ENCODE data around the gene SMIM24. TPM values are rescaled to one million over a fixed set of nuclear protein-coding genes. Genes with fewer than 3 reads are reported as not detected.

Gene SMIM24
- total RNA-seq, 1 donor from 2014 or later = not detected

GRCh38 chr19:3515891-3516422 lies 35.6 kb upstream of the SMIM24 start:
- intact Hi-C loops (cut with micrococcal nuclease) = no loop called here

DNA sequence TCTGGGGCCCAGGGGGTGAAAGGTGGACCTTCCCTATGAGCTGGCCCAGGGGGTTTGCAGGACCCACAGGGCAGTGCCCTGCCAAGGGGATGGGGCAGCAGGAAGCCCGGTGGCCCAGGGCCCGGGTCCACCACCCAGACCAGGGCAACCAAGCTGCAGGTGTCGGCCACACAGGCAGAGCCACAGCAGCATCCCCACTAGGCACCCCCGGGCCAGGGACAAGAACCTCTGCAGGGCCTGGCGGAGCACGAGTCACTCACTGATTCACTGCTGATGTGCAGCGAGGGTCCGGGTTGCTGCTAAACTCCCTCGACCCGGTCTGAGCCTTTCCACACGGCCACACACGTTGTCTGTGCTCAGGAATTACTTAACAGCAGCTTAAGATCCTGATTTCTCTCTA lies 34.6 kb upstream of the SMIM24 start:
- intact Hi-C loops (cut with micrococcal nuclease) = no loop called here

- intact Hi-C loops (cut with micrococcal nuclease) = no loop called here
Observed at GRCh38 chr19:3513229-3514140, 33.2 kb upstream of the SMIM24 start.

DNA sequence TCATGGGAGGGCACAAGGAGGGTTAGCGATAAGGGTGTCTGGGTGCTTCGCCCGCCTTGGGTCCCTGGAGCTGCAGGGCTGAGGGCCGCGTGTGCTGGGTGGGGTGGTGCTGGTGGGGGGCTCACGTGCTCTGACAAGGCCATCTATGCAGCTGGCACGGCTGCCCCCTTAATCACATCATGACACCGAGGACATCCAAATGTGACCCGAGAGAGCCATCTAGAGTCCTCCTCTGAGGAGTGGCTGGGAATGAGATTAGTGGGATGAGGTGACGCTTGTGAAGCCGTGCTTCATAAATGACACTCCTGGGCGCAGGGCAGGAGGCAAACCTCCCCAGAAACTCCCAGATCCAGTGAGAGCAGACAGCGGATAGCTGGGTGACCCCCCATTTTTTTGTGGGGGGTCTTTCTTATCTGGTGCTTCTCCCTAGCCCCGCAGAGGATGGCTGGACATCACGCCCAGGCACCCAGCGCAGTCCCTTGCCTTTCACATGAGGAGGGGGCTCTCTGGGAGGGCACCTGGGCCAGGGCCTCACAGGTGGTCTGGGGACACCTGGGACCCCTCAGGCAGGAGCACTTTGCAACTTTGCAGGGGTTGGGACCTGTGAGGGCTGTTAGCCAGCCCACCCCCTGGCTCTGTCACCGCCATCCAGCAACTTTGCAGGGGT lies 32.4 kb upstream of the SMIM24 start:
- intact Hi-C loops (cut with micrococcal nuclease) = no loop called here

GRCh38 chr19:3511506-3512251 lies 31.4 kb upstream of the SMIM24 start:
- intact Hi-C loops (cut with micrococcal nuclease) = no loop called here

- intact Hi-C loops (cut with micrococcal nuclease) = no loop called here
Observed at GRCh38 chr19:3510727-3511126, 30.4 kb upstream of the SMIM24 start.

DNA sequence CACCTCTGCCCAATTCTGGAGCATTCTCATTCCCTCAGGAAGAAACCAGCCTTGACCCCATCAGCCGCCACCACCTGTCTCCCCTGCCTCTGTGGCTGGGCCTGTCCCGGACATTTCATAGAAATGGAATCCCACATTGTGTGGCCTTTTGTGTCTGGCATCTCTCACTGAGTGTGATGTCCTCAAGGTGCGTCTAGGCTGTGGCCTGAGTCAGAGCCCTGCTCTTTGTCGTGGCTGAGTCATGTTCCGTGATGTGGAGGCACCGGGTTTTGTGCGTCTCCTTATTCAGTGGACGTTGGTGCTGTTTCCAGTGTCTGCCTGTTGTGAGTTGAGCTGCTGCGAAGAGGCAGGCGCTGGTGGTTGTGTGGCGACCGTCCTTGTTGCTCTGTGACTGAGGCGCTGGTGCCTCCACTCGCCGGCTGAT lies 29.3 kb upstream of the SMIM24 start:
- intact Hi-C loops (cut with micrococcal nuclease) = loop anchor here (5.0 to 10.0 kb wide), 7 partner anchors 325 to 1285 kb away; partner anchors contain the start of genes CHAF1A, EEF2, FEM1A and NCLN

DNA sequence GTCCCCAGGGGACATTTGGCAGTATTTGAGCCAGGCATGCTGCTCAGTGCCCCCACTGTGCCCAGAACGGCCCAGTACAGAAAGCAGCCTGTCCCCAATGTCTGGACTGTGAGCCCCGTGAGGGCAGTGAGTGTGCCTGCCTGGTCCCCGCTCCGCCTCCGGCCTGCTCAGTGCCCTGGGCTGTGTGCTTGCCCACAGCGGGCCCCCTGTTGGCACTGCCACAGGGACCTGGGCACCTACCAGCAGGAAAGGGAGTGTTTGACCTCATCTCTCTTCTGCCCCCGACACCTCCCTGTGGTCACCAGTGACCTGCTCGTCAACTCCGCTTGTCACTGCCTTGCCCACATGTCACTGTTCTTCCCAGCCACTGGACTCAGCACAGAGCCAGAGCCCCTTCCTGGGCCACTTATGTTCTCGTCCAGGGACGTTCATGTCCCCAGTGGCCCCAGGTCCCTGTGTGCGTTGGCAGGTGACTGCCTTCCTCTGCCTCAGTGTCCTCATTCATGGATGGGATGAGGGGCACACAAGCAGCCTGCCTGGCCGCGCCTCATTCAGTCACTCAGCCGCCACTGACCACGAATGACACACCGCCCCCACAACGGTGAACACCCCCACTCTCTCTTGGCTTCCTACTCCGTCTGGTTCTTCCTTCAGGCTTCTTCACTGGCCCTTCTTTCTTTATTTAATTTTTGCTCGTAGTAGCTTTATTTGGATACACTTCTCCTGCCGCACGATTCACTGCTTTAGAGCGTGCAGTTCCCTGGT lies 28.6 kb upstream of the SMIM24 start:
- intact Hi-C loops (cut with micrococcal nuclease) = loop anchor here (5.0 to 10.0 kb wide), 7 partner anchors 324 to 1286 kb away; partner anchors contain the start of genes CHAF1A, EEF2, FEM1A and NCLN

DNA sequence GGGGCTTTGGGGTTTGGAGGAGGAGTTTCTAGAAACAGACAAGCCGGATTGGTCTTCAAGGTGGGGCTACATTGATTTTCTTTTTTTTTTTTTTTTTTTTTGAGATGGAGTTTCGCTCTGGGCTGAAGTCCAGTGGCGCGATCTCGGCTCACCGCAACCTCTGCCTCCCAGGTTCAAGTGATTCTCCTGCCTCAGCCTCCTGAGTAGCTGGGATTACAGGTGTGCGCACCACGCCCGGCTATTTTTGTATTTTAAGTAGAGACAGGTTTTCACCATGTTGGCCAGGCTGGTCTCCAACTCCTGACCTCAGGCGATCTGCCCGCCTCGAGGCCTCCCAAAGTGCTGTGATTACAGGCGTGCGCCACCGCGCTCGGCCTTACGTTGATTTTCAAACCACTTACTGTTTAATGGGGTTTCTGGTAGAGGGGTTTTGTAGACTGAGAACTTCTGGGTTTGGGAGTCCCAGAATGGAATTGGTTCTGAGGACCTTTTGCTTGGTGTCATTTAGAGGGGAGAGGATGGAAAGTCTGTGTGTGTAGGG lies 27.9 kb upstream of the SMIM24 start:
- intact Hi-C loops (cut with micrococcal nuclease) = loop anchor here (5.0 to 10.0 kb wide), 7 partner anchors 323 to 1287 kb away; partner anchors contain the start of genes CHAF1A, EEF2, FEM1A and NCLN

DNA sequence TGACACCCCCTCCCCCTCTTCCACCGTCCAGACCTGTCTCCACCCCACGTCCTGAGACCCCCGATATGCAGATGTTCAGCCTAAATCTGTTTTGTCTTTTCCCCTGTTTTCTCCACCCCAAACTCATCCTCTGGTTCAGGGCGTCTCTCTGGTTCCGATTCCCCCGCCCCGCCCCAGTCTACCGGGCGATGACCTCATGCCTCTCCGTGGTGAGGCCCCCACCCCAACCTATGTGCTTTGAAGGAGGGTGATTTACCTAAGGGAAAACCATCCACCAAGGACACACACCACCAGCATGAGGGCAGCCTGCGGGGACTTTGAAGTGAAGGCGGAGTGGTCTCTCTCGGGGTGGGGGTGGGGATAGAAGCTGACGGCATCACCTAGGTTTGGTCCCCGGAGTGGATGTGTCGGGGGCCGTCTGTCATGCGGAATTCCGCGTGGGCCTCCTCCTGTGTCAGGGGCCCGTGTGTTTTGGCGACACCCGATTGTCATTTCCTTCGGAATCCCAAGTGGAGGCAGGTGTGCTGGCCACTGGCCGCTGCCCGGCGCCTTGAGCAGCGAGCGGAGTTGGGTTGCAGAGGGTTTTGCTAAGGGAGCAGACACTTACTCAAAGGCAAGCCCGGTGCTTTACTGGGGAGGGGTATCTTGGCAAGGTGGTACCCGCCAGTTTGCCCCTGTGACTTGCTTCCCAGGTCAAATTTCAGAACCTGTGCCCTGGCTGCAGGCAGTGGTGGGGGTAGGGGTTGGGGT lies 27.2 kb upstream of the SMIM24 start:
- intact Hi-C loops (cut with micrococcal nuclease) = loop anchor here (2.0 to 10.0 kb wide), 8 partner anchors 119 to 1287 kb away; partner anchors contain the start of genes CACTIN, CHAF1A, EEF2 and FEM1A

DNA sequence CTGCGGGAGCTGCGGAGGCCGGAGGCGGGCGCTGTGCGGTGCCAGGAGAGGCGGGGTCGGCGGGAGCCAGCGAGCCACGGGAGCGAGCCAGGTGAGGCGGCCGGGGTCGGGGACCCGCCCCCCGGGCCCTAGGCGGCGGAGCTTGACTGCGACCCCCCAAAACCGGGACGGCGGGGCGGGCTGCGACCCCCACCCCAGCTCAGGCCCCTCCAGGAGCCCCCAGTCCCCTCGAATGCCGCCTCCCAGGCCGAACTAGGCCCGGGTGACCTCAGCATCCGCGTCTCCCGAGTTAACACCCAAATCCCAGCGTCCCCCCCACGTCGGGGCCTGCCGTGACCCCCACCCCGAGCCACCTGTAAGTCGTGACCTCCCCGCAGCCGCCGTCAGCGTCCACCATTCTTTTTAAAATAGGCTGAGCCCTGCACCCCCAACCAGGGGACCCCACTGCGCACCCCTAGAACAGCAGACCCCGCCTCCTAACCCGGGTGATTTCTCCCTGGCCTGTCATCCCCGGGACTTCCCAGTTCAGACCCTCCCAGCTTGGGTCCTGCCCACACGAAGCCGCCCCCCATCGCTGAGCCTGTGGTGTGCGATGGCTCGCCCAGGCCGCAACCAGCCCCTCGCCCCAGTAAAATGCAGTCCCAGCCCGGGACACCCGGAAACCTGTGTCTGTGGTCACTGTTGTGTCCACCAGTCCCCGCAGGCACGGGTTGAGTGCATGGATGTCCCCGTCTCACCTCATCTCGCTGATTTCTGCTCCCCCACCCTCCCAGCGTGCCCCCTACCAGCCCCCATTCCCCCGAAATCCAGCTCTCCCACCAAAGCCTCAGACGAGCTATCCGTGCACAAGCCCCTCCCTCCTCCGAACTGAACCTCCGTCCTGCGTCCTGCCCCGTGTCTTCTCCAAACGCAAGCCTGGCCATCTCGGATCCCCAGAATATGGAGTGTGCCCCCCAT lies 26.3 kb upstream of the SMIM24 start:
- intact Hi-C loops (cut with micrococcal nuclease) = loop anchor here (1.0 to 10.0 kb wide), 14 partner anchors 27 to 1288 kb away; partner anchors contain the start of genes CACTIN, CHAF1A, EEF2 and FEM1A

- intact Hi-C loops (cut with micrococcal nuclease) = loop anchor here (1.0 to 10.0 kb wide), 14 partner anchors 26 to 1289 kb away; partner anchors contain the start of genes CACTIN, CHAF1A, EEF2 and FEM1A
Observed at GRCh38 chr19:3505598-3506383, 25.5 kb upstream of the SMIM24 start, which contains the start of gene FZR1. Gene FZR1 (plus strand): TSS chr19:3506311. CDS start chr19:3522990, 16,679 bp downstream.

- intact Hi-C loops (cut with micrococcal nuclease) = loop anchor here (5.0 to 10.0 kb wide), 7 partner anchors 320 to 1290 kb away; partner anchors contain the start of genes CHAF1A, EEF2, FEM1A and NCLN
Observed at GRCh38 chr19:3504735-3505134, 24.4 kb upstream of the SMIM24 start.

DNA sequence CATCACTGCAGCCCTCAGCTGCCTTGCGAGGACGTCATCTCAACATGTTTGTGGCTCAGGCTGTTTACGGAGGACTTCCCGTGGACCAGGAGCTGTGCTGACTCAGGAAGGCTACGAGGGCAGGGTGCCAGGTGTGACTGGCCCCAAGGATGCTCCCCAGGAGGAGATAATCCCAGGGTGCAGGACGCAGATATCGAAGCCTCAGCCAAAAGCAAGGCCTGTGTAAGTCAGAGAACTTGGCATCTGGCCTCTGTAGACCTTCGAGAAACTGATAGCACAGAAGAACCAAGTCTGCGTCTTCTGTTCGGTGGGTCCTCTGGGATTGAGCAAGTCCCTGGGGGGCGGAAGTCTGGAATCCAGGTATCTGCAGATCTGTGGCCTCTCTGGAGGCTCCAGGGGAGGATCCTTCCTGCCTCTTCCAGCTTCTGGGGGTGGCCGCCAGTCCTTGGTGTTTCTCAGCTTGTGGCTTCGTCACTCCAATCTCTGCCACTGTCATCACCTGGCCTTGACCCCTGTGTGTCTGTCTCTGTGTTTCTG lies 22.8 kb upstream of the SMIM24 start:
- intact Hi-C loops (cut with micrococcal nuclease) = loop anchor here (10.0 kb wide), 6 partner anchors 318 to 1292 kb away; partner anchors contain the start of genes EEF2, FEM1A, NCLN and SGTA

- intact Hi-C loops (cut with micrococcal nuclease) = loop anchor here (10.0 kb wide), 6 partner anchors 317 to 1293 kb away; partner anchors contain the start of genes EEF2, FEM1A, NCLN and SGTA
Observed at GRCh38 chr19:3501780-3502179, 21.5 kb upstream of the SMIM24 start.

GRCh38 chr19:3500429-3501101 lies 20.2 kb upstream of the SMIM24 start, which contains the start of gene DOHH:
Gene DOHH (minus strand): TSS chr19:3500674. CDS start chr19:3496814, 3,860 bp downstream.
- intact Hi-C loops (cut with micrococcal nuclease) = loop anchor here (1.0 to 10.0 kb wide), 7 partner anchors 65 to 1294 kb away; partner anchors contain the start of genes EEF2, FEM1A, NCLN and SGTA

Measured in T-helper 1 cell treated with Interleukin-12 subunit alpha and Interleukin-12 subunit beta and Interleukin-4 antibody, amounts not matched to agents 30 ng/mL and 1 ng/mL, for 36 hours (primary cell).